ENCODE measurements around the gene JPH4. TPM values are rescaled to one million over a fixed set of nuclear protein-coding genes. Genes with fewer than 3 reads are reported as not detected.

The JPH4 gene
- total RNA-seq, 1 donor from 2014 or later = 2.0 TPM

- intact Hi-C loops (cut with micrococcal nuclease) = no loop called here
- DNase-seq = no peak
- Mint-ChIP-seq H3K4me3 (no peak overlapping the region), H3K4me1 (no peaks in the 10 kb centered on the region), H3K9me3 (peaks cover 11% of the 10 kb centered on the region), H3K36me3 (ENCODE audit: low read depth) (no peaks in the 10 kb centered on the region), H3K27ac (no peak overlapping the region), H3K27me3 (peaks cover 17% of the 10 kb centered on the region)
- ChIA-PET POLR2A (no interaction called here), CTCF (interaction anchor here (1.2 kb wide), 1 partner anchor 11 kb away, joined by 3 read pairs; no protein-coding TSS in a partner anchor)
- no peak for TF ChIP-seq CTCF (IDR thresholded peaks at IDR 0.05)
- no peak for ATAC-seq (ENCODE audit: low read depth)
Measured at GRCh38 chr14:23622990-23623389, 44.4 kb upstream of the JPH4 start.

GRCh38 chr14:23621932-23622730 is 43.5 kb upstream of the JPH4 start:
- no peaks in the 10 kb centered on the region for H3K4me1 Mint-ChIP-seq
- ATAC-seq (ENCODE audit: low read depth) (no peak), DNase-seq (no peak)
- H3K27me3 Mint-ChIP-seq = peaks cover 17% of the 10 kb centered on the region
- no peak for TF ChIP-seq CTCF (IDR thresholded peaks at IDR 0.05)
- no peak overlapping the region for H3K27ac Mint-ChIP-seq
- H3K9me3 Mint-ChIP-seq = peaks cover 11% of the 10 kb centered on the region
- H3K4me3 Mint-ChIP-seq = no peak overlapping the region
- H3K36me3 Mint-ChIP-seq (ENCODE audit: low read depth) = no peaks in the 10 kb centered on the region
- ChIA-PET POLR2A (no interaction called here), CTCF (interaction anchor here (1.2 to 2.1 kb wide), 2 partner anchors 10 to 12 kb away, joined by 3 to 7 read pairs; no protein-coding TSS in a partner anchor)
- intact Hi-C loops (cut with micrococcal nuclease) = no loop called here

GRCh38 chr14:23621204-23621931 is 42.8 kb upstream of the JPH4 start:
- ATAC-seq (ENCODE audit: low read depth) (no peak), DNase-seq (no peak)
- Mint-ChIP-seq H3K36me3 (ENCODE audit: low read depth) (no peaks in the 10 kb centered on the region), H3K9me3 (peaks cover 11% of the 10 kb centered on the region), H3K4me3 (no peak overlapping the region), H3K27me3 (peaks cover 15% of the 10 kb centered on the region), H3K27ac (no peak overlapping the region), H3K4me1 (no peaks in the 10 kb centered on the region)
- ChIA-PET CTCF (interaction anchor here (2.1 kb wide), 1 partner anchor 11 kb away, joined by 7 read pairs; no protein-coding TSS in a partner anchor), POLR2A (no interaction called here)
- intact Hi-C loops (cut with micrococcal nuclease) = no loop called here
- no peak for TF ChIP-seq CTCF (IDR thresholded peaks at IDR 0.05)

GRCh38 chr14:23620177-23620702 is 41.6 kb upstream of the JPH4 start:
- intact Hi-C loops (cut with micrococcal nuclease) = no loop called here
- H3K4me1 Mint-ChIP-seq = no peaks in the 10 kb centered on the region
- peaks cover 17% of the 10 kb centered on the region for H3K27me3 Mint-ChIP-seq
- no peak overlapping the region for H3K27ac Mint-ChIP-seq
- ChIA-PET POLR2A (no interaction called here), CTCF (no interaction called here)
- DNase-seq = no peak
- H3K36me3 Mint-ChIP-seq (ENCODE audit: low read depth) = no peaks in the 10 kb centered on the region
- ATAC-seq (ENCODE audit: low read depth) = no peak
- H3K4me3 Mint-ChIP-seq = no peak overlapping the region
- peaks cover 9% of the 10 kb centered on the region for H3K9me3 Mint-ChIP-seq
- TF ChIP-seq CTCF (IDR thresholded peaks at IDR 0.05) = no peak

GRCh38 chr14:23618415-23618988 is 39.9 kb upstream of the JPH4 start:
- H3K4me3 Mint-ChIP-seq = no peak overlapping the region
- DNase-seq (no peak), ATAC-seq (ENCODE audit: low read depth) (no peak)
- no peaks in the 10 kb centered on the region for H3K9me3 Mint-ChIP-seq
- ChIA-PET POLR2A (no interaction called here), CTCF (interaction anchor here (1.3 kb wide), 1 partner anchor 13 kb away, joined by 3 read pairs; no protein-coding TSS in a partner anchor)
- no peak for TF ChIP-seq CTCF (IDR thresholded peaks at IDR 0.05)
- intact Hi-C loops (cut with micrococcal nuclease) = no loop called here
- H3K36me3 Mint-ChIP-seq (ENCODE audit: low read depth) = no peaks in the 10 kb centered on the region
- H3K4me1 Mint-ChIP-seq = no peaks in the 10 kb centered on the region
- peaks cover 17% of the 10 kb centered on the region for H3K27me3 Mint-ChIP-seq
- no peak overlapping the region for H3K27ac Mint-ChIP-seq

Data from activated B cell treated with CpG ODN at 0.5 μM for 24 hours (primary cell).